ENCODE data around the gene EEF1AKMT3.
A peak's percentile ranks its signal among the peaks of the same experiment; 100 is the strongest.

The EEF1AKMT3 gene

DNA sequence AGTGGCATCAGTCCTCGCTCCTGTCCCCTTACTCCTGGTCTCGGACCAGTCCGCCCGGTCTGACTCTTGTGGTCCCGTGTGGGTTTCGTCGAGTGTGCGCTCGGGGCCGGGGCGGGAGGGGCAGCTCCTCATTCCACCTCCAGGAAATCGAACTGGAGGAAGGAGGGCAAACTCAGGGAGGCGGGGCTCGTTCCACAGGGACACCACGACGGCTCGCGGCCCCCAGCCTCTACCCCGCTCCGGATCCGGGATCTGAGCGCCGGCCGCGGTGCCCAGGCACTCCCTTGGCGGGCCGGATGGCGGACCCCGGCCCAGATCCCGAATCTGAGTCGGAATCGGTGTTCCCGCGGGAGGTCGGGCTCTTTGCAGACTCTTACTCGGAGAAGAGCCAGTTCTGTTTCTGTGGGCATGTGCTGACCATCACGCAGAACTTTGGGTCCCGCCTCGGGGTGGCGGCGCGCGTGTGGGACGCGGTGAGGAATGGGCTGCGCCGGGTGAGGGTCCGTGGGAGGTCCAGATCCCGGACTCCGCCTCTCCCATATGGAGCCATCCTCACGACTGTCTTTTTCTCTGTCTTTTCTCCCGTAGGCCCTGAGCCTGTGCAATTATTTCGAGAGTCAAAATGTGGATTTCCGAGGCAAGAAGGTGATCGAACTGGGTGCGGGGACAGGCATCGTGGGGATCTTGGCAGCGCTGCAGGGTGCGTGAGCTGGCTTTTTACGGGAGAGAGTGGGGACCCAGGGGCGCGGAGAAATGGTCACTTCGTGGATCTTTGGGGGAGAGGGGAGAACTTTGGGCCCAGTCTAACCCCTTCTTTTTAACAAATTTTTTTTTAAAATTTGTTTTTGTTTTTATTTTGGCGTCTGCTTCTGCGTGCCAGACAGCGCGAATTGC is at the start of gene EEF1AKMT3:
EEF1AKMT3 (plus strand) TSS at position 186 of the 894 bp plus-strand sequence; CDS start at position 297, 111 bp downstream.
- peak within 1 kb of the TSS; percentile 82 for H3K4me3 ChIP-seq (ENCODE audit: low read depth, low read length)
- peaks cover 13% of the 10 kb centered on the region for H3K27me3 ChIP-seq (ENCODE audit: control insufficient read depth, insufficient read depth, low read length)
- H3K36me3 ChIP-seq (ENCODE audit: control insufficient read depth, insufficient read depth, low read length): peaks cover 12% of the 10 kb centered on the region
- no peaks in the 10 kb centered on the region for H3K4me1 ChIP-seq (ENCODE audit: control insufficient read depth, insufficient read depth, low read length)
- peak within 1 kb of the TSS; percentile 90 for H3K9ac ChIP-seq (ENCODE audit: low read depth, low read length)
- no peaks in the 10 kb centered on the region for H3K9me3 ChIP-seq (ENCODE audit: control insufficient read depth, insufficient read depth, low read length)

- no peaks in the 10 kb centered on the region for H3K4me1 ChIP-seq (ENCODE audit: control insufficient read depth, insufficient read depth, low read length)
- H3K27me3 ChIP-seq (ENCODE audit: control insufficient read depth, insufficient read depth, low read length): peaks cover 48% of the 10 kb centered on the region
- H3K9me3 ChIP-seq (ENCODE audit: control insufficient read depth, insufficient read depth, low read length): no peaks in the 10 kb centered on the region
- no peak overlapping the region for H3K9ac ChIP-seq (ENCODE audit: low read depth, low read length)
- H3K36me3 ChIP-seq (ENCODE audit: control insufficient read depth, insufficient read depth, low read length): peaks cover 5% of the 10 kb centered on the region
- no peak overlapping the region for H3K4me3 ChIP-seq (ENCODE audit: low read depth, low read length)
Measured at GRCh38 chr12:57722716-57723629, 49.4 kb upstream of the EEF1AKMT3 start.

- Histone ChIP-seq H3K27me3 (ENCODE audit: control insufficient read depth, insufficient read depth, low read length) (peaks cover 54% of the 10 kb centered on the region), H3K4me3 (ENCODE audit: low read depth, low read length) (no peak overlapping the region), H3K9ac (ENCODE audit: low read depth, low read length) (no peak overlapping the region), H3K4me1 (ENCODE audit: control insufficient read depth, insufficient read depth, low read length) (no peaks in the 10 kb centered on the region), H3K36me3 (ENCODE audit: control insufficient read depth, insufficient read depth, low read length) (peaks cover 5% of the 10 kb centered on the region), H3K9me3 (ENCODE audit: control insufficient read depth, insufficient read depth, low read length) (no peaks in the 10 kb centered on the region)
Measured at GRCh38 chr12:57723630-57723962, 48.8 kb upstream of the EEF1AKMT3 start.

DNA sequence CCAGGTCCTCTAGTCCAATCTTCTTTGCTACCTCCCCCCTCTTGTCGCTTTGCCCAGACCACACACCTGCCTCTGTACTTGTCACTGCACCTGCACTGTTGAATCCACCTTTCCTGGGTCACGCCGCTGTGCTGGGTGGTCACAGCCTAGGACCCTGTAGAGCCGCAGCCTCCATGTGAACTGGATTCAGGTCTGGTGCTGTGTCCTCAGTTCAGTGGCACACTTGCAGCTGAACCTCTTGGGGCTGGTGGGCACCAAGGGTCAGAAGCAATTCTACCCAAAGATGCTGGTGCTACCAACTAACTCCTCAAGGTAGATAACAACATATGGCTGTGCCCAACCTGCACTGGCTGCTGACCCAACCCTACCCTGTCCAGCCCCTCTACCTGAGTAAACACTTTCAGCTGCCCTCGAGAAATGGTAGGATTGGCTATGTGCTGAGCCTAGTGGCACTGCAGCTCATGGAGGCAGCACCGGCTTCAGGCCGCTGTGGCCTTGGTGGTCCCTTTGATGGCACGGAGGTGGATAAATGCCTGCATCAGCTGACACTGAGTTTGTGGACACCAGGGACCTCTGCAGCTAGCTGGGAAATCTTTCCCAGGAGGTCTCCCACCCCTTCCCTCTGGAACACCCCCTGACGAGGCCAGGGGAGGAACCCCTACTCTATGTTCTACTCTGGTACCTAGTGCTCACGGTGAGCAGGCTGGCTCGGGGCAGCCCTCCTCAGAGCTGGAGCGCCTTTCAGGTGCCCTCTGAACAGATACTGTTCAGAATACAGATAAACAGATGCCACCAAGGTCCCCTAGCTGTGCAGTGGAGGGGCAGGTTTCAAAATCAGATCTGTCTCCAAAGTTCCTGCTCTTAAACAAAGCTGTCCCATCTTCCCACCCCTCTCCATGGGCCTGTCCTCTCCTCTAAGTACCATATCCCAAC is 48.1 kb upstream of the EEF1AKMT3 start:
- Histone ChIP-seq H3K27me3 (ENCODE audit: control insufficient read depth, insufficient read depth, low read length) (peaks cover 59% of the 10 kb centered on the region), H3K36me3 (ENCODE audit: control insufficient read depth, insufficient read depth, low read length) (peaks cover 5% of the 10 kb centered on the region)

GRCh38 chr12:57724936-57725740 is 47.3 kb upstream of the EEF1AKMT3 start:
- Histone ChIP-seq H3K9me3 (ENCODE audit: control insufficient read depth, insufficient read depth, low read length) (no peaks in the 10 kb centered on the region), H3K9ac (ENCODE audit: low read depth, low read length) (no peak overlapping the region), H3K36me3 (ENCODE audit: control insufficient read depth, insufficient read depth, low read length) (peaks cover 4% of the 10 kb centered on the region), H3K27me3 (ENCODE audit: control insufficient read depth, insufficient read depth, low read length) (peaks cover 68% of the 10 kb centered on the region), H3K4me3 (ENCODE audit: low read depth, low read length) (peak overlapping the region; percentile 18), H3K4me1 (ENCODE audit: control insufficient read depth, insufficient read depth, low read length) (no peaks in the 10 kb centered on the region)

More for the DNA sequence above, 48.1 kb upstream of the EEF1AKMT3 start:
- no peak overlapping the region for H3K4me3 ChIP-seq (ENCODE audit: low read depth, low read length)
- H3K9me3 ChIP-seq (ENCODE audit: control insufficient read depth, insufficient read depth, low read length): no peaks in the 10 kb centered on the region
- no peaks in the 10 kb centered on the region for H3K4me1 ChIP-seq (ENCODE audit: control insufficient read depth, insufficient read depth, low read length)
- no peak overlapping the region for H3K9ac ChIP-seq (ENCODE audit: low read depth, low read length)

- Histone ChIP-seq H3K4me1 (ENCODE audit: control insufficient read depth, insufficient read depth, low read length) (no peaks in the 10 kb centered on the region), H3K9ac (ENCODE audit: low read depth, low read length) (no peak overlapping the region), H3K9me3 (ENCODE audit: control insufficient read depth, insufficient read depth, low read length) (no peaks in the 10 kb centered on the region), H3K27me3 (ENCODE audit: control insufficient read depth, insufficient read depth, low read length) (peaks cover 74% of the 10 kb centered on the region), H3K4me3 (ENCODE audit: low read depth, low read length) (peak overlapping the region; percentile 75), H3K36me3 (ENCODE audit: control insufficient read depth, insufficient read depth, low read length) (no peaks in the 10 kb centered on the region)
Measured at GRCh38 chr12:57725851-57726150, 46.6 kb upstream of the EEF1AKMT3 start.

- no peaks in the 10 kb centered on the region for H3K9me3 ChIP-seq (ENCODE audit: control insufficient read depth, insufficient read depth, low read length)
- H3K4me1 ChIP-seq (ENCODE audit: control insufficient read depth, insufficient read depth, low read length): no peaks in the 10 kb centered on the region
- H3K27me3 ChIP-seq (ENCODE audit: control insufficient read depth, insufficient read depth, low read length): peaks cover 80% of the 10 kb centered on the region
- no peak overlapping the region for H3K9ac ChIP-seq (ENCODE audit: low read depth, low read length)
- H3K36me3 ChIP-seq (ENCODE audit: control insufficient read depth, insufficient read depth, low read length): no peaks in the 10 kb centered on the region
- H3K4me3 ChIP-seq (ENCODE audit: low read depth, low read length): peak overlapping the region; percentile 75
Measured at GRCh38 chr12:57726151-57726883, 46.1 kb upstream of the EEF1AKMT3 start.

DNA sequence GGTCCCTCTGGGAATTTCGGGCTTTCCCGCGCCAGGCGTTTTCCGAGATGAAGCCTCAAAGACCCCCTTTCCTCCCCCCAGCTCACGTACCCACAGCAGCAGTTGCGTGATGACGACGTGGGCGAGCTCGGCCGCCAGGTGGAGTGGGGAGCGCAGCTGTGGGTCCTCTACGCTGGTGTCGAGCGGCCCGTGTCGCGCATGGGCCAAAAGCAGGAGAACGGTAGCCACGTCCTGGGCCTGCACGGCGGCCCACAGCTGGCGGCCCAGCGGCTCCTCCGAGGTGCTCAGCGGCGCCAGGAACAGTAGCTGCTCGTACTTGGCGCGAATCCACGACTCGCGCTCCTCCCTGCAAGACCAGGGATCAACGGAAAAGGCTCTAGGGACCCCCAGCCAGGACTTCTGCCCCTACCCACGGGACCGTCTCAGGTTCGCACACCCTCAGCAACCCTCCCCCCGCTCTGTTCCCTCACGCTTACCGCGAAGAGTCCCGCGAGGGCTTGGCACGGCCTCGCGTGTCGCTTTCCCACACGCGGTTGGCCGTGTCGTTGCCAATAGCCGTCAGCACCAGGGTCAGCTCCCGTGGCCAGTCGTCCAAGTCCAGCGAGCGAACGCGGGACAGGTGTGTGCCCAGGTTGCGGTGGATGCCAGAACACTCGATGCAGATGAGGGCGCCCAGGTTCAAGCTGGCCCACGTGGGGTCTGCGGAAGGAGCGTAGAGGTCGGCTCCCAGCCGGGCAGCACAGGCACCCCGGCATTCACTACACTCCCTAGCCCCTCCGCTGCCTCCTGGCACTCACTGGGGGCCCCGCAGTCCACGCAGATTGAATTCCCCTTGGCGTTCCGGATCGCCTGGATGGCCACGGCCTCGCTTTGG is 45.3 kb upstream of the EEF1AKMT3 start:
- Histone ChIP-seq H3K9ac (ENCODE audit: low read depth, low read length) (no peak overlapping the region), H3K4me3 (ENCODE audit: low read depth, low read length) (peak overlapping the region; percentile 75), H3K4me1 (ENCODE audit: control insufficient read depth, insufficient read depth, low read length) (no peaks in the 10 kb centered on the region), H3K27me3 (ENCODE audit: control insufficient read depth, insufficient read depth, low read length) (peaks cover 88% of the 10 kb centered on the region), H3K9me3 (ENCODE audit: control insufficient read depth, insufficient read depth, low read length) (no peaks in the 10 kb centered on the region), H3K36me3 (ENCODE audit: control insufficient read depth, insufficient read depth, low read length) (no peaks in the 10 kb centered on the region)

GRCh38 chr12:57727758-57728395 is 44.5 kb upstream of the EEF1AKMT3 start:
- peaks cover 93% of the 10 kb centered on the region for H3K27me3 ChIP-seq (ENCODE audit: control insufficient read depth, insufficient read depth, low read length)

More at GRCh38 chr12:57727758-57728395, 44.5 kb upstream of the EEF1AKMT3 start:
- H3K9ac ChIP-seq (ENCODE audit: low read depth, low read length): no peak overlapping the region
- H3K36me3 ChIP-seq (ENCODE audit: control insufficient read depth, insufficient read depth, low read length): no peaks in the 10 kb centered on the region
- H3K4me3 ChIP-seq (ENCODE audit: low read depth, low read length): peak overlapping the region; percentile 75
- no peaks in the 10 kb centered on the region for H3K4me1 ChIP-seq (ENCODE audit: control insufficient read depth, insufficient read depth, low read length)
- H3K9me3 ChIP-seq (ENCODE audit: control insufficient read depth, insufficient read depth, low read length): no peaks in the 10 kb centered on the region

Data from iPS-15b (cell line).